Panc1 (cell line): Measurements from ENCODE around the gene CARMIL3. TPM values are rescaled to one million over a fixed set of nuclear protein-coding genes. Genes with fewer than 3 reads are reported as not detected.
"Not testable (repeated sequence)": the region's sequence is repeated elsewhere in the genome, so short reads cannot be mapped to it uniquely, and the experiment has no call there.

Source experiments
- ATAC-seq: fragments of 200-7000 bp; cut with Tn5 transposase; 2 replicates; pipeline ENCODE4 v1.9.1; 2020; ENCODE audit warnings: mild to moderate bottlenecking, moderate library complexity
- BruUV-seq: library from RNA; stranded (reverse); fragments of 400-500 nt; replicated peaks from 2 replicates; lab custom pipeline; 2021; lab: Mats Ljungman, UMichigan
- CTCF ChIA-PET: fragments of 300-600 bp; sonication (Branson Sonifier 250); formaldehyde crosslinking; loops from one replicate; lab custom pipeline; 2022; ENCODE audit warnings: antibody characterized with exemption; lab: Charles Lee
- POLR2A ChIA-PET: fragments of 300-600 bp; sonication (Branson Sonifier 250); formaldehyde crosslinking; loops from one replicate; lab custom pipeline; 2022; ENCODE audit warnings: antibody characterized with exemption; lab: Charles Lee
- DNase-seq: peaks from one replicate; pipeline ENCODE4 v3.0.0-alpha.2; 2010; ENCODE audit warnings: low read depth, low spot score
- H3K27ac ChIP-seq: 2 replicates; pipeline ENCODE4 v1.5.1; 2011; ENCODE audit warnings: mild to moderate bottlenecking, low read length, inconsistent platforms
- H3K27me3 ChIP-seq: fragments of 200-500 bp; sonication (Bioruptor generic); 2 replicates; pipeline ENCODE4 v1.6.0; 2014; ENCODE audit warnings: low read length, inconsistent platforms; ENCODE audit not compliant: control insufficient read depth, insufficient read depth
- H3K36me3 ChIP-seq: fragments of 200-500 bp; sonication (Bioruptor generic); 2 replicates; pipeline ENCODE4 v1.5.1; 2014; ENCODE audit warnings: inconsistent platforms, mild to moderate bottlenecking, low read length, moderate library complexity; ENCODE audit not compliant: control insufficient read depth, insufficient read depth
- H3K4me1 ChIP-seq: 2 replicates; pipeline ENCODE4 v1.5.1; 2011; ENCODE audit warnings: inconsistent platforms, mild to moderate bottlenecking, low read length, moderate library complexity; ENCODE audit not compliant: control insufficient read depth, insufficient read depth
- H3K4me3 ChIP-seq, 2 experiments: 2 replicates each; pipeline ENCODE4 v1.5.1; 2011 to 2012; ENCODE audit warnings: low read depth in 2 of 2, low read length in 2 of 2, mild to moderate bottlenecking in 2 of 2, inconsistent platforms in 1 of 2, moderate library complexity in 1 of 2
- H3K9me3 ChIP-seq: fragments of 200-500 bp; sonication (Bioruptor generic); 2 replicates; pipeline ENCODE4 v1.5.1; 2014; ENCODE audit warnings: low read depth, mild to moderate bottlenecking, inconsistent platforms, low read length, moderate library complexity; ENCODE audit not compliant: control insufficient read depth, insufficient read depth
- SIN3A ChIP-seq: IDR thresholded peaks from 2 replicates; pipeline ENCODE4 v1.6.1; 2012; ENCODE audit warnings: low read depth, mild to moderate bottlenecking, low read length, moderate library complexity, borderline replicate concordance; ENCODE audit not compliant: insufficient read depth
- TCF7L2 ChIP-seq: IDR thresholded peaks from 2 replicates; pipeline ENCODE4 v1.6.1; 2011; ENCODE audit warnings: mild to moderate bottlenecking, low read depth, low read length, inconsistent platforms
- in situ Hi-C: cut with HindIII; loops from 2 replicates; pipeline ENCODE4 v1.10.0; 2016; ENCODE audit warnings: low sequenced_read_pairs, low pct_unique_long_range_greater_than_20kb
- intact Hi-C: fragments of 100-400 bp; cut with micrococcal nuclease; formaldehyde crosslinking; loops from one replicate; pipeline ENCODE4 v1.10.0; 2022; ENCODE audit not compliant: unreplicated experiment
- total RNA-seq: library from RNA; stranded (reverse); gene quantifications from one replicate; pipeline ENCODE4 v1.2.1, GENCODE V29; 2021; ENCODE audit not compliant: unreplicated experiment
- TF ChIP-seq, protein P1 (sequence below): fragments of 450-650 bp; IDR thresholded peaks from 2 replicates; pipeline ENCODE4 v1.5.1; 2017; ENCODE audit warnings: mild to moderate bottlenecking
- TF ChIP-seq, protein P2 (sequence below), 2 experiments: IDR thresholded peaks; 2 replicates each; pipeline ENCODE4 v1.6.1; 2011 to 2012; ENCODE audit warnings: low read depth in 2 of 2, control low read depth in 1 of 2, low read length in 1 of 2, mild to moderate bottlenecking in 1 of 2, moderate library complexity in 1 of 2; ENCODE audit not compliant: insufficient read depth in 1 of 2

CARMIL3 gene
- total RNA-seq, 1 experiment from 2014 or later = 0.15 TPM

DNA sequence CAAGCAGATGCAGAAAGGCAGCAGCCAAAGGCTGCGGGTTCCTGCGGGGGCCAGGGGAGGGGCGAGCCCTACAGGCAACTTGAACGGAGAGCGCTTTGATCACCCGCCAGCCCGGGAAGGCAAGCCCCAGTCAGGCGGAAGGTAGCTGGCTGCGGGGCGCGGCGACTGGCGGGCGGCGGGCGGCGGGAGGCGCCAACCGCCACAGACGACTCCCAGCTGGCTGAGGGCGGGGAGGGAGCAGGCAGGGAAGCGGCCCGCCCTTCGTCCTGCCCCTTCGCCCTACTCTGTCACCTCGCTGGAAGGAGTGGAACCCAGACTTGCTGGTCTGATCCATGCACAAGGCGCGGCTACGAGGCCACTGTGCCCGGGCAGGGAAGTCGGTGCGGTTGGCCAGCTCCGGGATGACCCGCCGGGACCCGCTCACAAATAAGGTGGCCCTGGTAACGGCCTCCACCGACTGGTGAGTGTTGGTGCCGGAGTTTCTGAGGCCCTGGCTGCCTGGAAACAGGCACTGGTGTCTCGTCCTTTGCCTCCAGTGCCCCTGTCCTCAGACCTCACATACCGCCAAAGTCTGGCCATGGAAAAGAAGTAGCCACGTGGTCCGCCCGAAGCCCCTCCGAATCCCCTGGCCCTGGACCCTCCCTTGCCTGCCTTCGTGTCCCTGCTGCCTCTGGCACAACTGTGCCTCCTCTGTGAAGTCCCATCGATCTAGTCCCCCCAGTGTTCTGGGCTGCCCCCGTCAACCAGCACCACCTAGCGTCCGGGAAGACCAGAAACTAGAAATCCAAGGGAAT, 15.4 kb upstream of the CARMIL3 start:
- CTCF ChIA-PET = interaction anchor here (0.6 kb wide), 1 partner anchor 558 kb away, joined by 8 read pairs; no protein-coding TSS in a partner anchor
- BruUV-seq = no TSS peak

DNA sequence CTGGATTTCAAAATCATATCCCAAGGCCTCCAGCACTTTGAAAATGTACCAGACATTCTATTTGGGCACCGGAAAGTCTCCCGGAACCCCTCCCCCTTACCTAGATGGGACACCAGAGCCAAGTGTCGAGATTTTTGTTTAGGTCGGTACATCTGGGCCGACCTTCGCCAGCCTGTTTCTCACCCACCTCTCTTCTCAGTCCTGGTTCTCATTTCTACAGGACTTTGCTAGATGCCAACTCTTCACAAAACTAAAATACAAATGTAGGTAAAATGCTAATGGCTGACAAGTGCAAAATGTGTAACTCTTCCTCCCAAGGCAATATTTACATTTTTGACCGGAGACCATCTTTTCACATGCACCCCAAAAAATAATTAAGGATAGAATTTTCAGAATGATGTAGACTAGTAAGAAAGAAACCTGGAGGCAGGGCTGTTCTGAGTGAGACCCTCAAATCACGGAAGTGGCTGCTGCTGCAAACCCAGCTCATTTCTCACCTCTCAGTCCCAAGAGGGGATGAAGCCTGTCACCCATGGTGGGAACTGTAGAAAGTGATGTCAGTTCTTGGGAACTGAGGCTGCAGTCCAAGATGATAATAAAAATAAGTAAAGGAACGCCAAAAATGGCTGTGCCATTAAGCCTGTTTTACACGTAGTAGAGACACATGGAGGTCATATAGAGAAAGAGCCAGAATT, 14.7 kb upstream of the CARMIL3 start:
- intact Hi-C loops, DNase-seq, H3K27me3 ChIP-seq, H3K36me3 ChIP-seq, BruUV-seq, POLR2A ChIA-PET, ATAC-seq, in situ Hi-C loops, H3K4me1 ChIP-seq, H3K9me3 ChIP-seq: not testable (repeated sequence)
- TF ChIP-seq, protein P1, sequence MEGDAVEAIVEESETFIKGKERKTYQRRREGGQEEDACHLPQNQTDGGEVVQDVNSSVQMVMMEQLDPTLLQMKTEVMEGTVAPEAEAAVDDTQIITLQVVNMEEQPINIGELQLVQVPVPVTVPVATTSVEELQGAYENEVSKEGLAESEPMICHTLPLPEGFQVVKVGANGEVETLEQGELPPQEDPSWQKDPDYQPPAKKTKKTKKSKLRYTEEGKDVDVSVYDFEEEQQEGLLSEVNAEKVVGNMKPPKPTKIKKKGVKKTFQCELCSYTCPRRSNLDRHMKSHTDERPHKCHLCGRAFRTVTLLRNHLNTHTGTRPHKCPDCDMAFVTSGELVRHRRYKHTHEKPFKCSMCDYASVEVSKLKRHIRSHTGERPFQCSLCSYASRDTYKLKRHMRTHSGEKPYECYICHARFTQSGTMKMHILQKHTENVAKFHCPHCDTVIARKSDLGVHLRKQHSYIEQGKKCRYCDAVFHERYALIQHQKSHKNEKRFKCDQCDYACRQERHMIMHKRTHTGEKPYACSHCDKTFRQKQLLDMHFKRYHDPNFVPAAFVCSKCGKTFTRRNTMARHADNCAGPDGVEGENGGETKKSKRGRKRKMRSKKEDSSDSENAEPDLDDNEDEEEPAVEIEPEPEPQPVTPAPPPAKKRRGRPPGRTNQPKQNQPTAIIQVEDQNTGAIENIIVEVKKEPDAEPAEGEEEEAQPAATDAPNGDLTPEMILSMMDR = peak; percentile 55
- CTCF ChIA-PET = interaction anchor here (0.6 kb wide), 1 partner anchor 558 kb away, joined by 8 read pairs; no protein-coding TSS in a partner anchor
- Histone ChIP-seq H3K4me3 (peak overlapping the region; percentile 48 to 57), H3K27ac (peak overlapping the region; percentile 54; the same call in 1 of the 2 replicates)

More for the DNA sequence above, 15.4 kb upstream of the CARMIL3 start:
- in situ Hi-C loops = no loop called here
- peak; percentile 98 for ATAC-seq
- TF ChIP-seq, protein P1 = peak; percentile 85
- TF ChIP-seq SIN3A = no peak
- peak; percentile 81 for TF ChIP-seq TCF7L2
- TF ChIP-seq, protein P2, sequence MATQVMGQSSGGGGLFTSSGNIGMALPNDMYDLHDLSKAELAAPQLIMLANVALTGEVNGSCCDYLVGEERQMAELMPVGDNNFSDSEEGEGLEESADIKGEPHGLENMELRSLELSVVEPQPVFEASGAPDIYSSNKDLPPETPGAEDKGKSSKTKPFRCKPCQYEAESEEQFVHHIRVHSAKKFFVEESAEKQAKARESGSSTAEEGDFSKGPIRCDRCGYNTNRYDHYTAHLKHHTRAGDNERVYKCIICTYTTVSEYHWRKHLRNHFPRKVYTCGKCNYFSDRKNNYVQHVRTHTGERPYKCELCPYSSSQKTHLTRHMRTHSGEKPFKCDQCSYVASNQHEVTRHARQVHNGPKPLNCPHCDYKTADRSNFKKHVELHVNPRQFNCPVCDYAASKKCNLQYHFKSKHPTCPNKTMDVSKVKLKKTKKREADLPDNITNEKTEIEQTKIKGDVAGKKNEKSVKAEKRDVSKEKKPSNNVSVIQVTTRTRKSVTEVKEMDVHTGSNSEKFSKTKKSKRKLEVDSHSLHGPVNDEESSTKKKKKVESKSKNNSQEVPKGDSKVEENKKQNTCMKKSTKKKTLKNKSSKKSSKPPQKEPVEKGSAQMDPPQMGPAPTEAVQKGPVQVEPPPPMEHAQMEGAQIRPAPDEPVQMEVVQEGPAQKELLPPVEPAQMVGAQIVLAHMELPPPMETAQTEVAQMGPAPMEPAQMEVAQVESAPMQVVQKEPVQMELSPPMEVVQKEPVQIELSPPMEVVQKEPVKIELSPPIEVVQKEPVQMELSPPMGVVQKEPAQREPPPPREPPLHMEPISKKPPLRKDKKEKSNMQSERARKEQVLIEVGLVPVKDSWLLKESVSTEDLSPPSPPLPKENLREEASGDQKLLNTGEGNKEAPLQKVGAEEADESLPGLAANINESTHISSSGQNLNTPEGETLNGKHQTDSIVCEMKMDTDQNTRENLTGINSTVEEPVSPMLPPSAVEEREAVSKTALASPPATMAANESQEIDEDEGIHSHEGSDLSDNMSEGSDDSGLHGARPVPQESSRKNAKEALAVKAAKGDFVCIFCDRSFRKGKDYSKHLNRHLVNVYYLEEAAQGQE (IDR thresholded peaks at IDR 0.05; ENCODE audit: insufficient read depth in 1 of 2, low read depth in 2 of 2, low read length in 1 of 2) = no peak
- Histone ChIP-seq H3K9me3 (no peaks in the 10 kb centered on the region; the same call in 1 of the 2 replicates), H3K27me3 (no peaks in the 10 kb centered on the region), H3K36me3 (no peaks in the 10 kb centered on the region), H3K27ac (peak overlapping the region; percentile 54; the same call in 1 of the 2 replicates), H3K4me1 (no peaks in the 10 kb centered on the region), H3K4me3 (peak overlapping the region; percentile 48 to 57)
- POLR2A ChIA-PET = no interaction called here
- intact Hi-C loops = no loop called here
- DNase-seq = no peak
